DLD1 (cell line): ENCODE data around the gene CBFA2T3.
"Not testable (repeated sequence)": the region's sequence is repeated elsewhere in the genome, so short reads cannot be mapped to it uniquely, and the experiment has no call there.

Source experiments
- in situ Hi-C: cut with HindIII; loops from 2 replicates; pipeline ENCODE4 v1.10.0; 2017; ENCODE audit warnings: low sequenced_read_pairs

Gene CBFA2T3

GRCh38 chr16:88927010-88927409 lies 50.0 kb downstream of the CBFA2T3 start:
- in situ Hi-C loops: no loop called here

- in situ Hi-C loops: no loop called here
These were observed 50.5 kb downstream of the CBFA2T3 start for GRCh38 chr16:88926374-88926990.

- in situ Hi-C loops: no loop called here
These were observed 51.5 kb downstream of the CBFA2T3 start for GRCh38 chr16:88925540-88925887.

- in situ Hi-C loops: no loop called here
These were observed 52.0 kb downstream of the CBFA2T3 start for GRCh38 chr16:88924834-88925539.

GRCh38 chr16:88923926-88924833 lies 52.8 kb downstream of the CBFA2T3 start:
- in situ Hi-C loops: no loop called here

- in situ Hi-C loops: no loop called here
These were observed 53.6 kb downstream of the CBFA2T3 start for GRCh38 chr16:88923450-88923849.

- in situ Hi-C loops: no loop called here
These were observed 54.1 kb downstream of the CBFA2T3 start for GRCh38 chr16:88922826-88923410.

GRCh38 chr16:88922114-88922825 lies 54.7 kb downstream of the CBFA2T3 start:
- in situ Hi-C loops: no loop called here

GRCh38 chr16:88921591-88921990 lies 55.4 kb downstream of the CBFA2T3 start:
- in situ Hi-C loops: no loop called here

GRCh38 chr16:88920618-88921590 lies 56.1 kb downstream of the CBFA2T3 start:
- in situ Hi-C loops: no loop called here

- in situ Hi-C loops: no loop called here
These were observed 57.1 kb downstream of the CBFA2T3 start for GRCh38 chr16:88919936-88920335.

GRCh38 chr16:88918896-88919295 lies 58.1 kb downstream of the CBFA2T3 start:
- in situ Hi-C loops: not testable (repeated sequence)

GRCh38 chr16:88917915-88918627 lies 58.9 kb downstream of the CBFA2T3 start:
- in situ Hi-C loops: no loop called here

GRCh38 chr16:88917146-88917914 lies 59.7 kb downstream of the CBFA2T3 start:
- in situ Hi-C loops: no loop called here

GRCh38 chr16:88915639-88916327 lies 61.2 kb downstream of the CBFA2T3 start:
- in situ Hi-C loops: no loop called here

- in situ Hi-C loops: no loop called here
These were observed 62.1 kb downstream of the CBFA2T3 start for GRCh38 chr16:88914750-88915368.

- in situ Hi-C loops: no loop called here
These were observed 63.1 kb downstream of the CBFA2T3 start for GRCh38 chr16:88913870-88914269.
